GM12878 (cell line): Measurements from ENCODE around the gene COPZ1. TPM values are rescaled to one million over a fixed set of nuclear protein-coding genes. Genes with fewer than 3 reads are reported as not detected.

Experiments used
- ASH2L ChIP-seq: fragments of 300-600, 200-600 bp; sonication (generic); IDR thresholded peaks from 2 replicates; pipeline ENCODE4 v1.6.1; 2017; ENCODE audit warnings: low read depth, mild to moderate bottlenecking, borderline replicate concordance
- BHLHE40 ChIP-seq, 2 experiments: fragments of 450-650 bp in 1 of 2; IDR thresholded peaks; 2 replicates each; pipeline ENCODE4 v1.6.1; 2011 to 2017; ENCODE audit warnings: low read depth in 2 of 2, borderline replicate concordance in 1 of 2, improper control_type of control experiment in 1 of 2, low read length in 1 of 2, mild to moderate bottlenecking in 1 of 2
- CREB1 ChIP-seq: IDR thresholded peaks from 2 replicates; pipeline ENCODE4 v1.6.1; 2012; ENCODE audit warnings: low read depth, mild to moderate bottlenecking, inconsistent platforms
- ETV6 ChIP-seq, 2 experiments: fragments of 450-650 bp in 1 of 2; IDR thresholded peaks in 1 of 2; conservative IDR thresholded peaks in 1 of 2; 2 replicates each; pipeline ENCODE4 v1.6.1; 2014; ENCODE audit warnings: antibody characterized with exemption in 1 of 2, borderline replicate concordance in 1 of 2, low read depth in 1 of 2, mild to moderate bottlenecking in 1 of 2, moderate library complexity in 1 of 2
- IKZF2 ChIP-seq, 2 experiments: fragments of 450-650 bp; IDR thresholded peaks; 2 replicates each; pipeline ENCODE4 v1.6.1; 2017; ENCODE audit warnings: mild to moderate bottlenecking in 2 of 2, moderate library complexity in 2 of 2
- KLF5 ChIP-seq: fragments of 450-650 bp; IDR thresholded peaks from 2 replicates; pipeline ENCODE4 v1.6.1; 2014; ENCODE audit warnings: mild to moderate bottlenecking; ENCODE audit not compliant: partially characterized antibody
- MEF2B ChIP-seq: fragments of 450-650 bp; IDR thresholded peaks from 2 replicates; pipeline ENCODE4 v1.6.1; 2018; ENCODE audit warnings: mild to moderate bottlenecking, moderate library complexity; ENCODE audit not compliant: partially characterized antibody, poor library complexity, severe bottlenecking
- MYB ChIP-seq: fragments of 150-350 bp; IDR thresholded peaks from 2 replicates; pipeline ENCODE4 v1.6.1; 2014; ENCODE audit warnings: mild to moderate bottlenecking, low read depth, low read length, borderline replicate concordance
- NFIC ChIP-seq: IDR thresholded peaks from 2 replicates; pipeline ENCODE4 v1.6.1; 2012; ENCODE audit warnings: low read depth, mild to moderate bottlenecking, inconsistent platforms, low read length, moderate library complexity
- NFYB ChIP-seq: IDR thresholded peaks from 2 replicates; pipeline ENCODE4 v1.6.1; 2011; ENCODE audit warnings: low read depth, mild to moderate bottlenecking, low read length, improper control_type of control experiment, moderate library complexity; ENCODE audit not compliant: insufficient read depth
- RAD21 ChIP-seq: IDR thresholded peaks from 2 replicates; pipeline ENCODE4 v1.6.1; 2011; ENCODE audit warnings: mild to moderate bottlenecking, low read depth, low read length, moderate library complexity; ENCODE audit not compliant: insufficient read depth
- RAD51 ChIP-seq: fragments of 450-650 bp; IDR thresholded peaks from 2 replicates; pipeline ENCODE4 v1.6.1; 2016; ENCODE audit warnings: moderate library complexity, mild to moderate bottlenecking, inconsistent platforms
- SIX5 ChIP-seq: IDR thresholded peaks from 2 replicates; pipeline ENCODE4 v1.6.1; 2011; ENCODE audit warnings: mild to moderate bottlenecking, low read depth, low read length, moderate library complexity; ENCODE audit not compliant: severe bottlenecking
- SMAD5 ChIP-seq: IDR thresholded peaks from 2 replicates; pipeline ENCODE4 v1.6.1; 2016; ENCODE audit warnings: antibody characterized with exemption, low read depth
- SMARCA5 ChIP-seq: fragments of 450-650 bp; IDR thresholded peaks from 2 replicates; pipeline ENCODE4 v1.6.1; 2017; ENCODE audit warnings: mild to moderate bottlenecking
- ZNF217 ChIP-seq: fragments of 450-650 bp; IDR thresholded peaks from 2 replicates; pipeline ENCODE4 v1.6.1; 2017; ENCODE audit warnings: antibody characterized with exemption, mild to moderate bottlenecking
- polyA plus RNA-seq, 11 experiments: library from polyadenylated mRNA; depleted of rRNA in 4 of 11; unstranded in 6 of 11; stranded (reverse) in 5 of 11; fragments of >200 nt; fragmentation: Nextera tagmentation in 4 of 11; fragmentation: Illumina TruSeq in 1 of 11; extraction: Ambion mirVana in 4 of 11; extraction: Trizol in 1 of 11; gene quantifications; 1 replicate in 1 of 11; 2 replicates in 10 of 11; pipeline versions ENCODE4 v1.2.1 to v1.2.3, GENCODE V29; 2011 to 2016; ENCODE audit warnings: inconsistent platforms in 2 of 11, missing spikeins in 2 of 11, low read depth in 1 of 11
- total RNA-seq, 4 experiments: library from RNA; depleted of rRNA in 3 of 4; stranded (reverse); fragments of >200 nt in 3 of 4; fragmentation: Illumina TruSeq in 1 of 4; extraction: Trizol in 1 of 4; gene quantifications; 2 replicates each; pipeline versions ENCODE4 v1.2.1 to v1.2.3, GENCODE V29; 2013 to 2021
- TF ChIP-seq, protein P1 (sequence below): IDR thresholded peaks from 2 replicates; pipeline ENCODE4 v1.6.1; 2011; ENCODE audit warnings: mild to moderate bottlenecking, low read depth, low read length, moderate library complexity; ENCODE audit not compliant: insufficient replicate concordance
- TF ChIP-seq, protein P2 (sequence below): fragments of 450-650 bp; IDR thresholded peaks from 2 replicates; pipeline ENCODE4 v1.6.1; 2018; ENCODE audit warnings: borderline replicate concordance, mild to moderate bottlenecking; ENCODE audit not compliant: partially characterized antibody
- TF ChIP-seq, protein P3 (sequence below): IDR thresholded peaks from 2 replicates; pipeline ENCODE4 v1.6.1; 2011; ENCODE audit warnings: borderline replicate concordance, low read depth, mild to moderate bottlenecking, moderate library complexity, mixed read lengths, low read length; ENCODE audit not compliant: insufficient read depth; ENCODE audit errors: extremely low read length
- TF ChIP-seq, protein P4 (sequence below): fragments of 150-350 bp; IDR thresholded peaks from 2 replicates; pipeline ENCODE4 v1.6.1; 2014; ENCODE audit warnings: mild to moderate bottlenecking, low read depth, low read length
- TF ChIP-seq, protein P5 (sequence below): IDR thresholded peaks from 2 replicates; pipeline ENCODE4 v1.6.1; 2011; ENCODE audit warnings: low read depth, low read length, improper control_type of control experiment, borderline replicate concordance

COPZ1 gene
- total and polyA plus RNA-seq, 10 of the 15 experiments (the other 5 are each of a cell fraction or from before 2014, with no cell fraction given) = 112 to 378 (median 184) TPM

DNA sequence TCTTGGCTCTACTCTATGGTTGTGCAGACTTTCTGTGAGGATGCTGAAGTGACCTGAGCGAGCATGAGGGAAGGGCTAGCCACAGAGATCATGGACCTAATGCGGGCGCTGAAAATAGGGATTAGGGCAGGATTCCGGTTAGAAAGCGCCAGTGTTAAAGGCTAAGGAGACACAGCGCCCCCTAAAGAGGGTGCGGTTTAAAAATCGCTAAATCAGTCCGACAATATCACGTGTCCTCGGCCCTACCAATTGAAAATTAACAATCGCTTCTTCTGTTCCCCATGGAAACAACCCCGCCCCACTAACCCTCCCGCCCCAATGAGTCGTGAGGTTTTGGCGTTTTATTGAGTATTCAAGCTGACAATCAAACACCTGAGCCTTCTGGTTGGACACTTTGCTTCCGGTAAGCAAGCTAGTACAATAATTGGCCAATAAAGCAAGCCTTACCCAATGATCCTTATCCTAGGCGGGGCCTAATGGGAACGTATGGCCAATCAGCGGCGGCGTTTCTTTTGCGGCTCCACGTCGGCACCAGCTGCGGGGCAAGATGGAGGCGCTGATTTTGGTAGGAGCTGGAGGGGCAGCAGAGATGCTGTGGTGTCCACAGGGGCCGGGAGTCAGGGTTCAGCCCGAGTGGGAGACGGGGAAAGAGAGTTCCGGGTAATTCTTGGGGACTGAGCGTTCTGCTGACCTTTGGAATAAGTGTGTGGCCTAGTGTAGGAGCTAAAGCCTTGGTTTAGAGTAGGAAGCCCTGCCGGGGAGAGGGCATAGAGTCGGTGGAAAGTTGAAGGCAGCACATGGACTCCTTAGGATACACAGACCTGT lies at the start of gene COPZ1 (continued):
- TF ChIP-seq, protein P1, sequence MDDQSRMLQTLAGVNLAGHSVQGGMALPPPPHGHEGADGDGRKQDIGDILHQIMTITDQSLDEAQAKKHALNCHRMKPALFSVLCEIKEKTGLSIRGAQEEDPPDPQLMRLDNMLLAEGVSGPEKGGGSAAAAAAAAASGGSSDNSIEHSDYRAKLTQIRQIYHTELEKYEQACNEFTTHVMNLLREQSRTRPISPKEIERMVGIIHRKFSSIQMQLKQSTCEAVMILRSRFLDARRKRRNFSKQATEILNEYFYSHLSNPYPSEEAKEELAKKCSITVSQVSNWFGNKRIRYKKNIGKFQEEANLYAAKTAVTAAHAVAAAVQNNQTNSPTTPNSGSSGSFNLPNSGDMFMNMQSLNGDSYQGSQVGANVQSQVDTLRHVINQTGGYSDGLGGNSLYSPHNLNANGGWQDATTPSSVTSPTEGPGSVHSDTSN = peak; percentile 94
- TF ChIP-seq RAD51 = peak; percentile 95
- peak; percentile 90 for TF ChIP-seq CREB1
- TF ChIP-seq SMARCA5 = peak; percentile 41; the same call in 1 of the 2 replicates
- TF ChIP-seq, protein P2, sequence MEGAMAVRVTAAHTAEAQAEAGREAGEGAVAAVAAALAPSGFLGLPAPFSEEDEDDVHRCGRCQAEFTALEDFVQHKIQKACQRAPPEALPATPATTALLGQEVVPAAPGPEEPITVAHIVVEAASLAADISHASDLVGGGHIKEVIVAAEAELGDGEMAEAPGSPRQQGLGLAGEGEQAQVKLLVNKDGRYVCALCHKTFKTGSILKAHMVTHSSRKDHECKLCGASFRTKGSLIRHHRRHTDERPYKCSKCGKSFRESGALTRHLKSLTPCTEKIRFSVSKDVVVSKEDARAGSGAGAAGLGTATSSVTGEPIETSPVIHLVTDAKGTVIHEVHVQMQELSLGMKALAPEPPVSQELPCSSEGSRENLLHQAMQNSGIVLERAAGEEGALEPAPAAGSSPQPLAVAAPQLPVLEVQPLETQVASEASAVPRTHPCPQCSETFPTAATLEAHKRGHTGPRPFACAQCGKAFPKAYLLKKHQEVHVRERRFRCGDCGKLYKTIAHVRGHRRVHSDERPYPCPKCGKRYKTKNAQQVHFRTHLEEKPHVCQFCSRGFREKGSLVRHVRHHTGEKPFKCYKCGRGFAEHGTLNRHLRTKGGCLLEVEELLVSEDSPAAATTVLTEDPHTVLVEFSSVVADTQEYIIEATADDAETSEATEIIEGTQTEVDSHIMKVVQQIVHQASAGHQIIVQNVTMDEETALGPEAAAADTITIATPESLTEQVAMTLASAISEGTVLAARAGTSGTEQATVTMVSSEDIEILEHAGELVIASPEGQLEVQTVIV = peak; percentile 63
- no peak for TF ChIP-seq MEF2B
- 0 out of 2 replicates have a peak, but pooled peaks have one; percentile 16 for TF ChIP-seq NFIC
- peak; percentile 52; the same call in 1 of the 2 replicates for TF ChIP-seq RAD21
- 0 out of 4 replicates have a peak, but pooled peaks of 1 of the 2 experiments have one; percentile 14 for TF ChIP-seq BHLHE40 (IDR thresholded peaks at IDR 0.05; ENCODE audit: borderline replicate concordance in 1 of 2, low read depth in 2 of 2, low read length in 1 of 2)
- TF ChIP-seq, protein P3, sequence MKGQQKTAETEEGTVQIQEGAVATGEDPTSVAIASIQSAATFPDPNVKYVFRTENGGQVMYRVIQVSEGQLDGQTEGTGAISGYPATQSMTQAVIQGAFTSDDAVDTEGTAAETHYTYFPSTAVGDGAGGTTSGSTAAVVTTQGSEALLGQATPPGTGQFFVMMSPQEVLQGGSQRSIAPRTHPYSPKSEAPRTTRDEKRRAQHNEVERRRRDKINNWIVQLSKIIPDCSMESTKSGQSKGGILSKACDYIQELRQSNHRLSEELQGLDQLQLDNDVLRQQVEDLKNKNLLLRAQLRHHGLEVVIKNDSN = peak; percentile 76
- TF ChIP-seq IKZF2 (IDR thresholded peaks at IDR 0.05) = peak in 1 of 2 experiments; percentile 53; a peak in 2 of 4 replicates
- no peak for TF ChIP-seq ZNF217
- TF ChIP-seq, protein P4, sequence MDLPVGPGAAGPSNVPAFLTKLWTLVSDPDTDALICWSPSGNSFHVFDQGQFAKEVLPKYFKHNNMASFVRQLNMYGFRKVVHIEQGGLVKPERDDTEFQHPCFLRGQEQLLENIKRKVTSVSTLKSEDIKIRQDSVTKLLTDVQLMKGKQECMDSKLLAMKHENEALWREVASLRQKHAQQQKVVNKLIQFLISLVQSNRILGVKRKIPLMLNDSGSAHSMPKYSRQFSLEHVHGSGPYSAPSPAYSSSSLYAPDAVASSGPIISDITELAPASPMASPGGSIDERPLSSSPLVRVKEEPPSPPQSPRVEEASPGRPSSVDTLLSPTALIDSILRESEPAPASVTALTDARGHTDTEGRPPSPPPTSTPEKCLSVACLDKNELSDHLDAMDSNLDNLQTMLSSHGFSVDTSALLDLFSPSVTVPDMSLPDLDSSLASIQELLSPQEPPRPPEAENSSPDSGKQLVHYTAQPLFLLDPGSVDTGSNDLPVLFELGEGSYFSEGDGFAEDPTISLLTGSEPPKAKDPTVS = no peak
- no peak for TF ChIP-seq ASH2L
- no peak for TF ChIP-seq SIX5
- TF ChIP-seq, protein P5, sequence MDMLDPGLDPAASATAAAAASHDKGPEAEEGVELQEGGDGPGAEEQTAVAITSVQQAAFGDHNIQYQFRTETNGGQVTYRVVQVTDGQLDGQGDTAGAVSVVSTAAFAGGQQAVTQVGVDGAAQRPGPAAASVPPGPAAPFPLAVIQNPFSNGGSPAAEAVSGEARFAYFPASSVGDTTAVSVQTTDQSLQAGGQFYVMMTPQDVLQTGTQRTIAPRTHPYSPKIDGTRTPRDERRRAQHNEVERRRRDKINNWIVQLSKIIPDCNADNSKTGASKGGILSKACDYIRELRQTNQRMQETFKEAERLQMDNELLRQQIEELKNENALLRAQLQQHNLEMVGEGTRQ = peak; percentile 81
- TF ChIP-seq ETV6 (conservative IDR thresholded peaks at IDR 0.05 in 1 of 2, IDR thresholded peaks at IDR 0.05 in 1 of 2; ENCODE audit: borderline replicate concordance in 1 of 2, low read depth in 1 of 2) = no peak
- no peak for TF ChIP-seq MYB
- peak; percentile 96 for TF ChIP-seq NFYB
- TF ChIP-seq KLF5 = peak; percentile 44
- peak; percentile 73; the same call in 1 of the 2 replicates for TF ChIP-seq SMAD5
